ENCODE results near the gene KDM8. TPM values are rescaled to one million over a fixed set of nuclear protein-coding genes. Genes with fewer than 3 reads are reported as not detected.

KDM8 gene
- polyA plus RNA-seq, 3 donors = 0.40 to 3.3 (median 1.5) TPM

DNA sequence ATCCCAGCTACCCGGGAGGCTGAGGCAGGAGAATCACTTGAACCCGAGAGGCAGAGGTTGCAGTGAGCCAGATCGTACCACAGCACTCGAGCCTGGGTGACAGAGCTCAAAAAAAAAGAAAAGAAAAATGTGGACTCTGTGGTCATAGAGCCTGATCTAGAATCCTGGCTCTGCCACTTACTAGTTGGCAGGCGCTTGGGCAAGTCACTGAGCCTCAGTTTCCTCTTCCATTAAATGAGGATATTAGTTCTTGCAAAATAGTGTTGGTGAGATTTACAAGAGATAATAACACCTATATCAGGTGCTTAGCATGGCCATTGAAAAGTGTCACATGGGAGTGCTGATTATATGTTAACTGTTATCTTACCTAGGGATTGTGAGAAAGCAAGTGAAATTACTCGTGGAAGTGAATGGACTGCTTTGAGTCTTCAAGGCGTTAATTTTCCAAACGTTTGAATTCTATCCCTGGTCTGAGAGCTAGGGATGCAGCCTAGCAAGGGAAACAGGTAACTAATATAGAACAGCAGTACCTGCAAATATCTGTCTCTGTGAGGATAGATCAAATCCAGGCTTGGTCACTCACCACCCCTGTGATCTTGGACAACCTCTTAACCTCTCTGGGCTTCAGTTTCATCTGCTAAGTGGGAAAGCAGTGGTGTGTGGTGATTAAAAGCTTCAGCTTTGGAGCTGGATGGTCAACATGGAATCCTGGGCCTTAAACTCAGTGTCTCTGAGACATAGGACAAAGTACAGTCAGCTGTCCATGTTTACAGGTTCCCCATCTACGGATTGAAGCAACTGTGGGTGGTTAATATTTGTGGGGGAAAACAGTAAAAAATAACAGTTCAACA is 66.2 kb downstream of the KDM8 start:
- Histone ChIP-seq H3K9me3 (replicated peaks in 1 of 2; ENCODE audit: control insufficient read depth in 1 of 2, insufficient read depth in 1 of 2, low read length in 2 of 2) (no peaks in the 10 kb centered on the region), H3K4me1 (ENCODE audit: control insufficient read depth in 1 of 2, insufficient read depth in 2 of 2, low read length in 2 of 2) (peaks cover 23 to 38% of the 10 kb centered on the region in 2 donors), H3K4me3 (replicated peaks in 1 of 3; ENCODE audit: low read depth in 2 of 3, low read length in 3 of 3) (peak overlapping the region; percentile 77 to 94 (median 89)), H3K36me3 (replicated peaks in 1 of 2; ENCODE audit: control insufficient read depth in 1 of 2, insufficient read depth in 2 of 2, low read length in 2 of 2) (no peaks in the 10 kb centered on the region), H2AFZ (ENCODE audit: insufficient read depth, low read depth, low read length, poor library complexity, severe bottlenecking) (peak overlapping the region; percentile 85), H3K27ac (ENCODE audit: low read depth in 1 of 2, low read length in 2 of 2) (peak overlapping the region; percentile 70 to 98), H3K27me3 (ENCODE audit: control insufficient read depth in 2 of 2, insufficient read depth in 2 of 2, low read length in 2 of 2) (no peaks in the 10 kb centered on the region), H4K20me1 (ENCODE audit: insufficient read depth, low read length) (no peaks in the 10 kb centered on the region), H3K79me2 (ENCODE audit: insufficient read depth, low read length) (peaks cover 23% of the 10 kb centered on the region), H3K9ac (ENCODE audit: insufficient read depth, low read length, poor library complexity, severe bottlenecking) (peak overlapping the region; percentile 85), H3K4me2 (replicated peaks; ENCODE audit: extremely low read depth, low read length, poor library complexity, severe bottlenecking) (peak overlapping the region; percentile 86)
- H3K27ac Mint-ChIP-seq = peak overlapping the region; percentile 93 to 98 (median 96)
- no peak for DNase-seq
- peak overlapping the region; percentile 87 to 92 for H3K4me3 Mint-ChIP-seq
- H3K36me3 Mint-ChIP-seq = peaks cover 0 to 6% of the 10 kb centered on the region in 2 donors
- peaks cover 40% of the 10 kb centered on the region for H3K4me1 Mint-ChIP-seq
- TF ChIP-seq, protein P1, sequence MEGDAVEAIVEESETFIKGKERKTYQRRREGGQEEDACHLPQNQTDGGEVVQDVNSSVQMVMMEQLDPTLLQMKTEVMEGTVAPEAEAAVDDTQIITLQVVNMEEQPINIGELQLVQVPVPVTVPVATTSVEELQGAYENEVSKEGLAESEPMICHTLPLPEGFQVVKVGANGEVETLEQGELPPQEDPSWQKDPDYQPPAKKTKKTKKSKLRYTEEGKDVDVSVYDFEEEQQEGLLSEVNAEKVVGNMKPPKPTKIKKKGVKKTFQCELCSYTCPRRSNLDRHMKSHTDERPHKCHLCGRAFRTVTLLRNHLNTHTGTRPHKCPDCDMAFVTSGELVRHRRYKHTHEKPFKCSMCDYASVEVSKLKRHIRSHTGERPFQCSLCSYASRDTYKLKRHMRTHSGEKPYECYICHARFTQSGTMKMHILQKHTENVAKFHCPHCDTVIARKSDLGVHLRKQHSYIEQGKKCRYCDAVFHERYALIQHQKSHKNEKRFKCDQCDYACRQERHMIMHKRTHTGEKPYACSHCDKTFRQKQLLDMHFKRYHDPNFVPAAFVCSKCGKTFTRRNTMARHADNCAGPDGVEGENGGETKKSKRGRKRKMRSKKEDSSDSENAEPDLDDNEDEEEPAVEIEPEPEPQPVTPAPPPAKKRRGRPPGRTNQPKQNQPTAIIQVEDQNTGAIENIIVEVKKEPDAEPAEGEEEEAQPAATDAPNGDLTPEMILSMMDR (IDR thresholded peaks at IDR 0.05) = no peak
- peaks cover 0 to 2% (median 0%) of the 10 kb centered on the region in 7 donors for H3K9me3 Mint-ChIP-seq
- intact Hi-C loops (cut with micrococcal nuclease) = loop anchor here (5.0 to 10.0 kb wide), 2 partner anchors 43 to 45 kb away; partner anchors contain the start of gene IL4R (in 2 of the 2)
- WGBS (ENCODE audit: insufficient coverage) = 82% methylated on average over 7 of the region's 9 CpGs
- no peaks in the 10 kb centered on the region for H3K27me3 Mint-ChIP-seq (ENCODE audit: low read depth in 3 of 3)

DNA sequence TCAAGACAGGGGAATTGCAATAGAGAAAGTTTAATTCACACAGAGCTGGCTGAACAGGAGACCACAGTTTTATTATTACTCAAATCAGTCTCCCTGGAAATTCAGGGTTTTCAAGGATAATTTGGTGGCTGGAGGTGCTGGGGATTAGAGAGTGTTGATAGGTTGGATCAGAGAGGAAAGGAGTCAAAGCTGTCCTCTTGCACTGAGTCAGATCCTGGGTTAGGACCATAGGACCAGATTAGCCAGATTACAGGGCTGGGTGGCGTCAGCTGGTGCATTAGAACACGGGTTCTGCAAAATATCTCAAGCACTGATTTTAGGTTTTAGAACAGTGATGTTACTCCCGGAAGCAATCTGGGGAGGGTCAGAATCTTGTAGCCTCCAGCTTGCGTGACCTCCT is 67.0 kb downstream of the KDM8 start:
- 100% methylated on average over 2 of the region's 4 CpGs for WGBS (ENCODE audit: insufficient coverage)
- Histone ChIP-seq H3K27ac (ENCODE audit: low read depth in 1 of 2, low read length in 2 of 2) (no peak overlapping the region), H3K27me3 (ENCODE audit: control insufficient read depth in 2 of 2, insufficient read depth in 2 of 2, low read length in 2 of 2) (no peaks in the 10 kb centered on the region), H3K4me3 (replicated peaks in 1 of 3; ENCODE audit: low read depth in 2 of 3, low read length in 3 of 3) (no peak overlapping the region), H3K79me2 (ENCODE audit: insufficient read depth, low read length) (peaks cover 23% of the 10 kb centered on the region), H3K9ac (ENCODE audit: insufficient read depth, low read length, poor library complexity, severe bottlenecking) (no peak overlapping the region), H2AFZ (ENCODE audit: insufficient read depth, low read depth, low read length, poor library complexity, severe bottlenecking) (no peak overlapping the region), H3K4me1 (ENCODE audit: control insufficient read depth in 1 of 2, insufficient read depth in 2 of 2, low read length in 2 of 2) (peaks cover 28 to 41% of the 10 kb centered on the region in 2 donors), H3K9me3 (replicated peaks in 1 of 2; ENCODE audit: control insufficient read depth in 1 of 2, insufficient read depth in 1 of 2, low read length in 2 of 2) (no peaks in the 10 kb centered on the region), H3K36me3 (replicated peaks in 1 of 2; ENCODE audit: control insufficient read depth in 1 of 2, insufficient read depth in 2 of 2, low read length in 2 of 2) (no peaks in the 10 kb centered on the region), H4K20me1 (ENCODE audit: insufficient read depth, low read length) (no peaks in the 10 kb centered on the region), H3K4me2 (replicated peaks; ENCODE audit: extremely low read depth, low read length, poor library complexity, severe bottlenecking) (no peak overlapping the region)
- no peak overlapping the region for H3K4me3 Mint-ChIP-seq
- intact Hi-C loops (cut with micrococcal nuclease) = loop anchor here in 1 of 2 donors (5.0 kb wide), 1 partner anchor 42 kb away; the partner anchor contains the start of gene IL4R
- peaks cover 0 to 6% of the 10 kb centered on the region in 2 donors for H3K36me3 Mint-ChIP-seq
- peak overlapping the region in 3 of 7 donors; percentile 36 to 93 (median 71) for H3K27ac Mint-ChIP-seq
- TF ChIP-seq, protein P1 (IDR thresholded peaks at IDR 0.05) = no peak
- peaks cover 0 to 2% (median 0%) of the 10 kb centered on the region in 7 donors for H3K9me3 Mint-ChIP-seq
- H3K27me3 Mint-ChIP-seq (ENCODE audit: low read depth in 3 of 3) = no peaks in the 10 kb centered on the region
- DNase-seq = no peak
- peaks cover 40% of the 10 kb centered on the region for H3K4me1 Mint-ChIP-seq

Other genes with a start within 250 kb of the KDM8 start
- gene C16orf82, start 136.6 kb upstream of the KDM8 start, polyA plus RNA-seq = not detected
- gene NSMCE1, start 65.2 kb downstream of the KDM8 start, polyA plus RNA-seq = 10 to 100 TPM; 19.6 to 85.2 (median 82.6) TPM
- 10 to 100 TPM; 25.1 to 80.4 (median 35.6) TPM for gene IL4R, start 110.4 kb downstream of the KDM8 start, polyA plus RNA-seq
- gene IL21R, start 198.6 kb downstream of the KDM8 start, polyA plus RNA-seq = 1 to 10 TPM; 1.0 to 1.7 (median 1.4) TPM